ENCODE results near the gene KCNC3. TPM values are rescaled to one million over a fixed set of nuclear protein-coding genes. Genes with fewer than 3 reads are reported as not detected.
"Not testable (repeated sequence)": the region's sequence is repeated elsewhere in the genome, so short reads cannot be mapped to it uniquely, and the experiment has no call there.

The KCNC3 gene
- total and polyA plus RNA-seq, 7 donors: 0.36 to 1.6 (median 0.88) TPM; not detected in 3

DNA sequence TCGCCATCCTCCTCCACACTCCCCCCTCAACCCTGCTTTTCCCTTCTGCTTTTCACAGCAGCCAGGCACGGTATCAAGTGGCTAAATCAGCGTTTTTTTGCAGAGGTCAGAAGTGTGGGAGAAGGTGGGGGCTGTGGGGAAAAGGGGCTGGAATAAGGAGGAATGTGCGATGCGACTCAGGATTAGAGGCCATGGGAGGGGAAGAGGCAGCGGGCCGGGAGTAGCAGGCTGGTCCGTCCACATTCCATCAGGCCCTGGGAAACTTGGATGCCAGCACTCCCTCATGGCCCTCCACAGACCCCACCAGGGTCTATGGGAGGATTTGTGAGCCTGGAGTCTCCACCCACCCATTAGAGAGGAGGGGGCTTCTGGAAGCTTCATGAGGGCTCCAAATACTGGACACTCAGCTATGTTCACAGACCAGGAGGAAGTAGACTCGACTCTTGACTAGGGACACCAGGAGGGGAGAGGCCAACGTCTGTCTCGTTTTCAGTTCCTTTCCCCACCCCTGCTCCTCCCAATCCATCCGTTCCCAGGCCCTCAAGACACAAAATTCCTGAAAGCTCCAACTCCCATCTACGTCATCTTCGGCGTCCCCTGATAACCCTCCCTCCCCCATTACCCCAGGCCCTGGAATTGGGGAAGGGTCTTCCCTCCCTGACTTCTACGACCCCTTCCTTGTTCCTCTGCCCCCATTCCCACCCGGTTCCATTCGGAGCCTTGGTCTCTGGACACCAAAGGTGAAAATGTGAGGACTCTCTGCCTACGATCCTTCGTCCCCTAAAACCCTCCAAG is 3.3 kb upstream of the KCNC3 start:
- 8 to 9% methylated on average over 20 of the region's 20 CpGs for WGBS, 2 donors
- intact Hi-C loops (cut with DNase I): no loop called here
- TF ChIP-seq POLR2AphosphoS5 (IDR thresholded peaks at IDR 0.05) (no peak), POLR2A (IDR thresholded peaks at IDR 0.05) (no peak), CTCF (IDR thresholded peaks at IDR 0.05) (no peak), EP300 (IDR thresholded peaks at IDR 0.05) (no peak)

DNA sequence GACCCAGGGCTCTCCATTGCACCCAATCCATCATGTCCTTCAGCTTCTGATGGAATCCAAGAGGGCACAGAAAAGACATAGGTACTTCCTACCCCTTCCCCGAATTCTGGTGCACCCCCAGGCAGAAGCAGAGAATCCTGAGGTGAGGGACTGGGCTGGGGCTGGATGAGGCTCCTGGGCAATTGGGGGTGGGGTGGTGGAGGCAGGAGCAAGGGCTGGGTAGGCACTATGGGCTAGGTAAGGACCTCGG is 2.7 kb upstream of the KCNC3 start:
- intact Hi-C loops (cut with DNase I): no loop called here
- peaks cover 0 to 37% (median 34%) of the 10 kb centered on the region in 4 donors for H3K4me1 ChIP-seq
- DNase-seq: no peak

More for the DNA sequence above, 3.3 kb upstream of the KCNC3 start:
- Histone ChIP-seq H3K4me1 (peaks cover 0 to 37% (median 34%) of the 10 kb centered on the region in 4 donors), H3K9me3 (no peaks in the 10 kb centered on the region), H3K27me3 (peaks cover 40 to 74% (median 68%) of the 10 kb centered on the region in 3 donors), H3K4me3 (peak overlapping the region in 3 of 4 donors; percentile 37 to 46 (median 44)), H3K36me3 (no peaks in the 10 kb centered on the region), H3K27ac (peak overlapping the region in 3 of 4 donors; percentile 12 to 69 (median 51))
- no peak for DNase-seq

GRCh38 chr19:50331221-50331993 is 2.2 kb upstream of the KCNC3 start:
- DNase-seq: no peak
- H3K27ac ChIP-seq: peak overlapping the region in 2 of 4 donors; percentile 3 to 83
- WGBS, 2 donors: 14 to 15% methylated on average over 10 of the region's 10 CpGs
- intact Hi-C loops (cut with DNase I): no loop called here
- no peaks in the 10 kb centered on the region for H3K36me3 ChIP-seq
- H3K9me3 ChIP-seq: no peaks in the 10 kb centered on the region
- H3K27me3 ChIP-seq: peaks cover 49 to 85% (median 78%) of the 10 kb centered on the region in 3 donors
- TF ChIP-seq POLR2A (IDR thresholded peaks at IDR 0.05) (no peak), POLR2AphosphoS5 (IDR thresholded peaks at IDR 0.05) (no peak), EP300 (IDR thresholded peaks at IDR 0.05) (no peak), CTCF (IDR thresholded peaks at IDR 0.05) (no peak)
- peak overlapping the region in 3 of 4 donors; percentile 0 to 35 (median 23) for H3K4me3 ChIP-seq
- H3K4me1 ChIP-seq: peaks cover 0 to 41% (median 34%) of the 10 kb centered on the region in 4 donors

More for the DNA sequence above, 2.7 kb upstream of the KCNC3 start:
- Histone ChIP-seq H3K27ac (no peak overlapping the region), H3K4me3 (no peak overlapping the region), H3K27me3 (peaks cover 44 to 80% (median 73%) of the 10 kb centered on the region in 3 donors), H3K36me3 (no peaks in the 10 kb centered on the region), H3K9me3 (no peaks in the 10 kb centered on the region)
- WGBS, 2 donors: 17% methylated on average over 2 of the region's 2 CpGs
- TF ChIP-seq POLR2A (IDR thresholded peaks at IDR 0.05): no peak
- no peak for TF ChIP-seq CTCF (IDR thresholded peaks at IDR 0.05)
- TF ChIP-seq POLR2AphosphoS5 (IDR thresholded peaks at IDR 0.05): no peak
- TF ChIP-seq EP300 (IDR thresholded peaks at IDR 0.05): no peak

GRCh38 chr19:50330365-50331078 is 1.3 kb upstream of the KCNC3 start:
- peaks cover 50 to 93% (median 87%) of the 10 kb centered on the region in 3 donors for H3K27me3 ChIP-seq
- WGBS, 2 donors: 2 to 3% methylated on average over 48 of the region's 48 CpGs
- no peak for DNase-seq

DNA sequence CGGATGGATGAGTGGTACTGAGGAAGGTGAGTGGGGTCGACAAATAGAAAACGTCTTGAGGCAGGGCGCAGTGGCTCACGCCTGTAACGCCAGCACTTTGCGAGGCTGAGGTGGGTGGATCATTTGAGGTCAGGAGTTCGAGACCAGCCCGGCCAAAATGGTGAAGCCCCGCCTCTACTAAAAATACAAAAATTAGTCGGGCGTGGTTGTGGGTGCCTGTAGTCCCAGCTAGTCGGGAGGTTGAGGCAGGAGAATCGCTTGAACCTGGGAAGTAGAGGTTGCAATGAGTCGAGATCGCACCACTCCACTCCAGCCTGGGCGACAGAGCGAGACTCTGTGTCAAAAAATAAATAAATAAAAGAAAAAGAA is 733 bp upstream of the KCNC3 start:
- H3K4me3 ChIP-seq: peak overlapping the region in 3 of 4 donors; percentile 2 to 33 (median 23)
- 15 to 21% methylated on average over 18 of the region's 18 CpGs for WGBS, 2 donors
- H3K36me3 ChIP-seq; H3K9me3 ChIP-seq; intact Hi-C loops (cut with DNase I); DNase-seq: not testable (repeated sequence)
- H3K27ac ChIP-seq: peak overlapping the region in 3 of 4 donors; percentile 16 to 83 (median 50)
- peaks cover 0 to 49% (median 40%) of the 10 kb centered on the region in 4 donors for H3K4me1 ChIP-seq
- H3K27me3 ChIP-seq: peaks cover 50 to 91% (median 90%) of the 10 kb centered on the region in 3 donors

More at GRCh38 chr19:50330365-50331078, 1.3 kb upstream of the KCNC3 start:
- no peaks in the 10 kb centered on the region for H3K36me3 ChIP-seq
- H3K4me3 ChIP-seq: peak overlapping the region in 3 of 4 donors; percentile 0 to 35 (median 23)
- TF ChIP-seq CTCF (IDR thresholded peaks at IDR 0.05) (no peak), EP300 (IDR thresholded peaks at IDR 0.05) (no peak), POLR2A (IDR thresholded peaks at IDR 0.05) (no peak), POLR2AphosphoS5 (IDR thresholded peaks at IDR 0.05) (no peak)
- no peaks in the 10 kb centered on the region for H3K9me3 ChIP-seq
- intact Hi-C loops (cut with DNase I): no loop called here
- peaks cover 0 to 49% (median 40%) of the 10 kb centered on the region in 4 donors for H3K4me1 ChIP-seq
- H3K27ac ChIP-seq: peak overlapping the region in 2 of 4 donors; percentile 3 to 83
